Measurements from ENCODE around the gene LRP1.

- TF ChIP-seq CTCF (IDR thresholded peaks at IDR 0.05; ENCODE audit: insufficient read depth, low read depth, low read length) (no peak), EZH2 (IDR thresholded peaks at IDR 0.05; ENCODE audit: insufficient read depth, low read length) (no peak)
Measured at GRCh38 chr12:57250956-57251355, 122.7 kb downstream of the LRP1 start, which contains the start of gene STAC3.

Data from astrocyte (in vitro differentiated cells and primary cell).